NB4 (cell line): ENCODE results near the gene HLA-DMA.

Experiments used
- DNase-seq: peaks from one replicate; pipeline ENCODE4 v3.0.0; 2010; ENCODE audit warnings: low read depth
- H3K4me3 ChIP-seq: one replicate; pipeline ENCODE4 v1.5.1; 2011; ENCODE audit warnings: mild to moderate bottlenecking, low read depth, low read length, moderate library complexity
- MAX ChIP-seq: IDR thresholded peaks from 2 replicates; pipeline ENCODE4 v1.6.1; 2011; ENCODE audit warnings: low read depth, low read length
- MYC ChIP-seq: IDR thresholded peaks from 2 replicates; pipeline ENCODE4 v1.6.1; 2011; ENCODE audit warnings: low read depth, low read length
- POLR2A ChIP-seq: IDR thresholded peaks from 2 replicates; pipeline ENCODE4 v1.6.1; 2011; ENCODE audit warnings: mild to moderate bottlenecking; ENCODE audit not compliant: insufficient read length; ENCODE audit errors: extremely low read depth
- TF ChIP-seq, protein P1 (sequence below): IDR thresholded peaks from one replicate; pipeline ENCODE4 v1.5.1; 2012; ENCODE audit warnings: low read depth, low read length

Gene HLA-DMA

GRCh38 chr6:32906539-32906938, 46.4 kb downstream of the HLA-DMA start:
- DNase-seq, result no peak
- TF ChIP-seq MAX (no peak), POLR2A (no peak), MYC (no peak)
- TF ChIP-seq, protein P1, sequence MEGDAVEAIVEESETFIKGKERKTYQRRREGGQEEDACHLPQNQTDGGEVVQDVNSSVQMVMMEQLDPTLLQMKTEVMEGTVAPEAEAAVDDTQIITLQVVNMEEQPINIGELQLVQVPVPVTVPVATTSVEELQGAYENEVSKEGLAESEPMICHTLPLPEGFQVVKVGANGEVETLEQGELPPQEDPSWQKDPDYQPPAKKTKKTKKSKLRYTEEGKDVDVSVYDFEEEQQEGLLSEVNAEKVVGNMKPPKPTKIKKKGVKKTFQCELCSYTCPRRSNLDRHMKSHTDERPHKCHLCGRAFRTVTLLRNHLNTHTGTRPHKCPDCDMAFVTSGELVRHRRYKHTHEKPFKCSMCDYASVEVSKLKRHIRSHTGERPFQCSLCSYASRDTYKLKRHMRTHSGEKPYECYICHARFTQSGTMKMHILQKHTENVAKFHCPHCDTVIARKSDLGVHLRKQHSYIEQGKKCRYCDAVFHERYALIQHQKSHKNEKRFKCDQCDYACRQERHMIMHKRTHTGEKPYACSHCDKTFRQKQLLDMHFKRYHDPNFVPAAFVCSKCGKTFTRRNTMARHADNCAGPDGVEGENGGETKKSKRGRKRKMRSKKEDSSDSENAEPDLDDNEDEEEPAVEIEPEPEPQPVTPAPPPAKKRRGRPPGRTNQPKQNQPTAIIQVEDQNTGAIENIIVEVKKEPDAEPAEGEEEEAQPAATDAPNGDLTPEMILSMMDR, result no peak
- no peak overlapping the region for H3K4me3 ChIP-seq

DNA sequence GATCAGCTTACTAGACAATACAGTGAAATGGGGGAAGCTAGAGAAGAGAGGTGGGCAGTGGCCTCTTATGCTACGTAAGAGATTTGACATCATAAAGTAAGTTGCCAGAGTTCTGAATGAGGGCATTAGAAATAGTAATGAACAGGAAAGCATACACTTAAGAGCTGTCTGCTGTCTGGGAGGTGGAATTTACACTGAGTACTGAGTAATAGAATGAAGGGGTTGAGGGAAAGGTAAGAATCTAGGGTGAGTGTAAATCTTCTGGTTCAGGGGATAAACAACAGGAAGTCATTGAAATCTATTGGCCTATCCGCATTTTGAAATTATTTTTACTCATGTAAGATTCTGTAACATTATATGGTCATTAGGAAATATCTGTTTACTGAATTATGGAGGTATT, 47.8 kb downstream of the HLA-DMA start:
- DNase-seq, result no peak
- H3K4me3 ChIP-seq, result no peak overlapping the region
- no peak for TF ChIP-seq MAX

DNA sequence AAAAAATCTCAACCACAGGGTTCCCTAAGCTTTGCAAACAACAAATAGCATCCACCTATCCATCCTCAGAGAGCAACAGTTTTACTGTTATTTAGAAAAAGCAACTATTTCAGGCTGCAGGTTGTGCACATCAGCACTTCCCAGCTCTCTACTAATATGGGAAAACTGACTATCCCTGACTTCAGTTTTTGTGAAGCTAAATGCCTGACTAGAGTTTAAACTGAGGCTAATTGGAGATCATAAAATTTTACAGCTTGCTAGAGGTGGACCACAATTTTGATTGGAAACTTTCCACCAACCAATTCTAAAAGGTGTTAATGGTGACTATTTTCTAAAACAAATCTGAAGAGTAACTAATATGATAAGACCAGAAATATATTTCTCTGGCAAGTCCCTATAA, 48.9 kb downstream of the HLA-DMA start:
- DNase-seq, result no peak
- no peak for TF ChIP-seq MYC
- TF ChIP-seq MAX, result no peak
- TF ChIP-seq, protein P1, result no peak
- no peak for TF ChIP-seq POLR2A

More for the DNA sequence above, 48.9 kb downstream of the HLA-DMA start:
- no peak overlapping the region for H3K4me3 ChIP-seq
